A673 (cell line): ENCODE results near the gene SUSD6. TPM values are rescaled to one million over a fixed set of nuclear protein-coding genes. Genes with fewer than 3 reads are reported as not detected.

Source experiments
- BruUV-seq: library from RNA; stranded (reverse); fragments of 400-500 nt; replicated peaks from 2 replicates; lab custom pipeline; 2021; lab: Mats Ljungman, UMichigan
- CTCF ChIA-PET: fragments of 300-600 bp; sonication (Branson Sonifier 250); formaldehyde crosslinking; loops from one replicate; lab custom pipeline; 2022; ENCODE audit warnings: antibody characterized with exemption; lab: Charles Lee
- POLR2A ChIA-PET: fragments of 300-600 bp; sonication (Branson Sonifier 250); formaldehyde crosslinking; loops from one replicate; lab custom pipeline; 2022; ENCODE audit warnings: antibody characterized with exemption; ENCODE audit not compliant: low non-redundant PET; lab: Charles Lee
- DNase-seq: peaks from one replicate; pipeline ENCODE4 v3.0.0-alpha.2; 2015; ENCODE audit warnings: low spot score
- H3K27ac ChIP-seq: fragments of 200-600 bp; sonication (generic); 2 replicates; pipeline ENCODE4 v1.5.1; 2016; ENCODE audit warnings: mixed run types, low read depth, mild to moderate bottlenecking, mixed read lengths, antibody characterized with exemption, low read length; ENCODE audit not compliant: poor library complexity, severe bottlenecking
- H3K27me3 ChIP-seq: fragments of 200-600 bp; sonication (generic); replicated peaks from 2 replicates; pipeline ENCODE4 v1.6.1; 2017; ENCODE audit warnings: mixed run types, low read depth, mild to moderate bottlenecking, mixed read lengths, antibody characterized with exemption, low read length; ENCODE audit not compliant: insufficient read depth, poor library complexity
- H3K36me3 ChIP-seq: fragments of 200-600 bp; sonication (generic); 2 replicates; pipeline ENCODE4 v1.6.1; 2016; ENCODE audit warnings: mixed run types, mild to moderate bottlenecking, mixed read lengths, antibody characterized with exemption, low read length; ENCODE audit not compliant: insufficient read depth, poor library complexity, severe bottlenecking
- H3K4me1 ChIP-seq: fragments of 200-600 bp; sonication (generic); 2 replicates; pipeline ENCODE4 v1.6.1; 2017; ENCODE audit warnings: mixed run types, mild to moderate bottlenecking, mixed read lengths, antibody characterized with exemption, low read length; ENCODE audit not compliant: insufficient read depth, poor library complexity, severe bottlenecking
- H3K4me3 ChIP-seq: fragments of 200-600 bp; sonication (generic); 2 replicates; pipeline ENCODE4 v1.5.1; 2016; ENCODE audit warnings: low read depth, mixed run types, mild to moderate bottlenecking, mixed read lengths, low read length; ENCODE audit not compliant: poor library complexity, severe bottlenecking
- H3K9me3 ChIP-seq: fragments of 200-600 bp; sonication (generic); 2 replicates; pipeline ENCODE4 v1.6.1; 2016; ENCODE audit warnings: mixed run types, low read depth, mild to moderate bottlenecking, mixed read lengths, antibody characterized with exemption, low read length; ENCODE audit not compliant: poor library complexity, severe bottlenecking
- CTCF ChIP-seq: fragments of 300-800, 200-600 bp; sonication (generic); conservative IDR thresholded peaks from 2 replicates; pipeline ENCODE4 v1.5.1; 2017; ENCODE audit warnings: low read depth, mild to moderate bottlenecking, antibody characterized with exemption, low read length, moderate library complexity, mixed read lengths
- EZH2 ChIP-seq: fragments of 200-600 bp; sonication (generic); IDR thresholded peaks from 2 replicates; pipeline ENCODE4 v1.6.1; 2017; ENCODE audit warnings: borderline replicate concordance, low read depth, mild to moderate bottlenecking, mixed read lengths, antibody characterized with exemption, low read length; ENCODE audit not compliant: poor library complexity, severe bottlenecking
- intact Hi-C: fragments of 100-400 bp; cut with micrococcal nuclease; formaldehyde crosslinking; loops from one replicate; pipeline ENCODE4 v1.10.0; 2022; ENCODE audit not compliant: unreplicated experiment
- total RNA-seq: library from RNA; stranded (reverse); gene quantifications from 2 replicates; pipeline ENCODE4 v1.2.3, GENCODE V29; 2021

SUSD6 gene
- total RNA-seq, 1 experiment from 2014 or later, result 9.2 TPM

GRCh38 chr14:69648480-69649451 lies 37.4 kb downstream of the SUSD6 start:
- no peaks in the 10 kb centered on the region for H3K36me3 ChIP-seq
- intact Hi-C loops, result no loop called here
- no TSS peak for BruUV-seq
- no peaks in the 10 kb centered on the region for H3K27me3 ChIP-seq
- ChIA-PET CTCF (no interaction called here), POLR2A (no interaction called here)
- no peak for TF ChIP-seq EZH2
- TF ChIP-seq CTCF, result no peak
- H3K9me3 ChIP-seq, result no peaks in the 10 kb centered on the region
- DNase-seq, result no peak
- no peaks in the 10 kb centered on the region for H3K4me1 ChIP-seq
- no peak overlapping the region for H3K4me3 ChIP-seq
- no peak overlapping the region for H3K27ac ChIP-seq

GRCh38 chr14:69650948-69651369 lies 39.6 kb downstream of the SUSD6 start:
- intact Hi-C loops, result no loop called here
- H3K27me3 ChIP-seq, result no peaks in the 10 kb centered on the region
- CTCF ChIA-PET, result no interaction called here
- TF ChIP-seq EZH2 (no peak), CTCF (no peak)
- BruUV-seq, result no TSS peak
- DNase-seq, result no peak
- no peaks in the 10 kb centered on the region for H3K36me3 ChIP-seq
- H3K4me3 ChIP-seq, result no peak overlapping the region
- no peaks in the 10 kb centered on the region for H3K9me3 ChIP-seq
- POLR2A ChIA-PET, result no interaction called here
- no peaks in the 10 kb centered on the region for H3K4me1 ChIP-seq
- no peak overlapping the region for H3K27ac ChIP-seq

- H3K36me3 ChIP-seq, result no peaks in the 10 kb centered on the region
- TF ChIP-seq CTCF, result no peak
- TF ChIP-seq EZH2, result no peak
- BruUV-seq, result no TSS peak
- intact Hi-C loops, result no loop called here
- H3K9me3 ChIP-seq, result no peaks in the 10 kb centered on the region
- no peaks in the 10 kb centered on the region for H3K4me1 ChIP-seq
- H3K27me3 ChIP-seq, result no peaks in the 10 kb centered on the region
- no peak overlapping the region for H3K4me3 ChIP-seq
- no peak overlapping the region for H3K27ac ChIP-seq
- CTCF ChIA-PET, result interaction anchor here (0.6 kb wide), 1 partner anchor 50 kb away, joined by 3 read pairs; no protein-coding TSS in a partner anchor
- no peak for DNase-seq
- POLR2A ChIA-PET, result no interaction called here
Measured at GRCh38 chr14:69651664-69652063, 40.3 kb downstream of the SUSD6 start.
